ENCODE results near the gene DPPA3.
"Not testable (repeated sequence)": the region's sequence is repeated elsewhere in the genome, so short reads cannot be mapped to it uniquely, and the experiment has no call there.

DPPA3 gene

DNA sequence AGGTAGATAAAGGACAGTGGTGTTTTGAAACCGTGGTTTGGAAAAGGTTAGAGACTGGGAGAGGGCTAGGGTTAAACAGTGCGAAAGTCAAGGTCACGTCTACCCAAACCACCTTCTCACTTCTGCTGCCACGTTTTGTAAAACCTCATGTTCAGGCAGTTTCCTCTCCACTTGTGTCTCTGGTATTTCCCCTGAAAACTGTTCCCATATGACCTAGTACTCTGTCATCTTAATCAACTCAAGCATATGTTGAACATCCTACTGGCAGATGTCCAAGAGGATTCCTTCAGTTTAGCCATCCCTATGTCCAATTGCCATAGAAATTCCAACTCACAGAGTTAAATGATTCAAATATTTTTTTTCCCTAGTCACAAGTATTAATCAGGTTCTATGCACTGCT lies 18.5 kb downstream of the DPPA3 start:
- DNase-seq (ENCODE audit: low spot score), result no peak

- not testable (repeated sequence) for DNase-seq (ENCODE audit: low spot score)
Measured at GRCh38 chr12:7730984-7731383, 19.8 kb downstream of the DPPA3 start.

GRCh38 chr12:7731486-7731885 lies 20.3 kb downstream of the DPPA3 start:
- no peak for DNase-seq (ENCODE audit: low spot score)

DNA sequence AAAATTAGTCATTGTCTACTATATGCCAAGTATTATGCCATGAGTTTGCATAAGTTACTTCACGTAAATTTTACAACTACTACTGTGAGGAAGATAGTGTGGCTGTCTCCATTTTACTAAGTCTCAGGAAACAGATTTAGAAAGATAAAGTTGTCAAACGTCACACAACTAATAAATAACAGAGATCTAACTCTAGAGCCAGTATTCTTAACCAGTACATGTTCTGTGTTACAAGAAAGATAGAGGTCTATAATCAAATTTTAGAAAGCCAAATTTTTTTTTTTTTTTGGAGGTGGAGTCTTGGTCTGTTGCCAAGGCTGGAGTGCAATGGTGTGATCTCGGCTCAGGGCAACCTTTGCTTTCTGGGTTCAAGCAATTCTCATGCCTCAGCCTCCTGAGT lies 21.8 kb downstream of the DPPA3 start:
- DNase-seq (ENCODE audit: low spot score), result no peak

GRCh38 chr12:7747246-7747645 lies 36.0 kb downstream of the DPPA3 start, which contains the start of gene CLEC4C:
Gene CLEC4C, minus strand, starts transcription at chr12:7747375. Its CDS starts 27 bp downstream, at chr12:7747348.
- no peak for DNase-seq (ENCODE audit: low spot score)

- no peak for DNase-seq (ENCODE audit: low spot score)
Measured at GRCh38 chr12:7748852-7749251, 37.6 kb downstream of the DPPA3 start.

DNA sequence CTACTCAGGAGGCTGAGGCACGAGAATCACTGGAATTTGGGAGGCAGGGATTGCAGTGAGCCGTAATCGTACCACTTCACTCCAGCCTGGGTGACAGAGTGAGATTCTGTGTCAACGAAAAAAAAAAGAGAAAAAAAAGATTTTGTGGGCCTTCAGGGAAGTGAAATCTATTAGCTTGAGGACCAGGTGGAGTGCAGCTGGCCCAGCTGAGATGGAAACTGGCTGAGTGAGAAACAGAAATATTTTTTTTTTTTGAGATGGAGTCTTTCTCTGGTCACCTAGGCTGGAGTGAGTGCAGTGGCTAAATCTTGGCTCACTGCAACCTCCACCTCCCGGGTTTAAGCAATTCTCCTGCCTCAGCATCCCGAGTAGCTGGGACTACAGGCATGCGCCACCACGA lies 38.2 kb downstream of the DPPA3 start:
- no peak for DNase-seq (ENCODE audit: low spot score)

GRCh38 chr12:7750350-7750749 lies 39.1 kb downstream of the DPPA3 start:
- DNase-seq (ENCODE audit: low spot score), result no peak

GRCh38 chr12:7751394-7751793 lies 40.2 kb downstream of the DPPA3 start:
- no peak for DNase-seq (ENCODE audit: low spot score)

GRCh38 chr12:7751941-7752922 lies 41.0 kb downstream of the DPPA3 start:
- not testable (repeated sequence) for DNase-seq (ENCODE audit: low spot score)

DNA sequence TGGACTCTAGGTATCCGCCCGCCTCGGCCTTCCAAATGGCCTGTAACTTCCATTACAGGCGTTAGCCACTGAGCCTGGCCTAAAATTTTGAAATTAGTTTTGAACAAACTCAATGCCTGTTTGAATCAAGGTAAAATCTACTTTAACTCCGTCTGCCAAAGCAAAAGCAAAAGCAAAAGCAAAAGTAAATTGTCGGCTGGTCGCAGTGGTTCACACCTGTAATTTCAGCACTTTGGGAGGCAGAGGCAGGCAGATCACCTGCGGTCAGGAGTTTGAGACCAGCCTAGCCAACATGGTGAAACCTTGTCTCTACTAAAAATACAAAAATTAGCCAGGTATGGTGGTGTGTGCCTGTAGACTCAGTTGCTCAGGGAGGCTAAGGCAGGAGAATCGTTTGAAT lies 44.4 kb downstream of the DPPA3 start:
- not testable (repeated sequence) for DNase-seq (ENCODE audit: low spot score)

GRCh38 chr12:7756993-7757392 lies 45.8 kb downstream of the DPPA3 start:
- no peak for DNase-seq (ENCODE audit: low spot score)

GRCh38 chr12:7758766-7759140 lies 47.5 kb downstream of the DPPA3 start:
- DNase-seq (ENCODE audit: low spot score), result no peak

All from SK-N-DZ (cell line).